ENCODE data around the gene PA2G4.

- TF ChIP-seq POLR2A (IDR thresholded peaks at IDR 0.05; ENCODE audit: low read depth), result no peak
- TF ChIP-seq CTCF (IDR thresholded peaks at IDR 0.05), result no peak
Measured at GRCh38 chr12:56141946-56142784, 37.8 kb downstream of the PA2G4 start.
